Large intestine (tissue), 3 donors: ENCODE results near the gene ARID4A. TPM values are rescaled to one million over a fixed set of nuclear protein-coding genes. Genes with fewer than 3 reads are reported as not detected.
A peak's percentile ranks its signal among the peaks of the same experiment; 100 is the strongest.
"Not testable (repeated sequence)": the region's sequence is repeated elsewhere in the genome, so short reads cannot be mapped to it uniquely, and the experiment has no call there.

ENCODE experiments used
- DNase-seq, 2 donors: peaks; one replicate each; pipeline versions ENCODE4 v3.0.0 to v3.0.0-alpha.2; 2013
- H3K27ac ChIP-seq: one replicate; pipeline ENCODE4 v1.5.1; 2013; ENCODE audit warnings: low read length
- H3K27me3 ChIP-seq: 2 replicates; pipeline ENCODE4 v1.6.1; 2013; ENCODE audit warnings: low read length; ENCODE audit not compliant: control insufficient read depth, insufficient read depth
- H3K36me3 ChIP-seq: 2 replicates; pipeline ENCODE4 v1.6.1; 2013; ENCODE audit warnings: low read length; ENCODE audit not compliant: control insufficient read depth, insufficient read depth
- H3K4me1 ChIP-seq: one replicate; pipeline ENCODE4 v1.6.1; 2013; ENCODE audit warnings: low read length; ENCODE audit not compliant: control insufficient read depth, insufficient read depth
- H3K4me3 ChIP-seq: one replicate; pipeline ENCODE4 v1.5.1; 2013; ENCODE audit warnings: low read length
- H3K9me3 ChIP-seq: one replicate; pipeline ENCODE4 v1.6.1; 2013; ENCODE audit warnings: mild to moderate bottlenecking, low read depth, low read length, moderate library complexity; ENCODE audit not compliant: control insufficient read depth
- WGBS: methylation state at CpG from one replicate; pipeline ENCODE4 v1.1.5; 2013; ENCODE audit warnings: low lambda C conversion rate; ENCODE audit not compliant: insufficient coverage; 5-methylcytosine and 5-hydroxymethylcytosine counted together
- polyA plus RNA-seq: library from polyadenylated mRNA; unstranded; fragments of 120-200 nt; gene quantifications from one replicate; pipeline ENCODE4 v1.2.1, GENCODE V29; 2013

Gene ARID4A
- polyA plus RNA-seq, 1 donor = 19.4 TPM

- not testable (repeated sequence) for H3K4me1 ChIP-seq, H3K27ac ChIP-seq, H3K9me3 ChIP-seq, H3K27me3 ChIP-seq, H3K4me3 ChIP-seq, DNase-seq
- H3K36me3 ChIP-seq = peaks cover 60% of the 10 kb centered on the region
- no CpG with 5 or more reads among the region's 1 CpG for WGBS
Measured at GRCh38 chr14:58362272-58362671, 63.9 kb downstream of the ARID4A start.

DNA sequence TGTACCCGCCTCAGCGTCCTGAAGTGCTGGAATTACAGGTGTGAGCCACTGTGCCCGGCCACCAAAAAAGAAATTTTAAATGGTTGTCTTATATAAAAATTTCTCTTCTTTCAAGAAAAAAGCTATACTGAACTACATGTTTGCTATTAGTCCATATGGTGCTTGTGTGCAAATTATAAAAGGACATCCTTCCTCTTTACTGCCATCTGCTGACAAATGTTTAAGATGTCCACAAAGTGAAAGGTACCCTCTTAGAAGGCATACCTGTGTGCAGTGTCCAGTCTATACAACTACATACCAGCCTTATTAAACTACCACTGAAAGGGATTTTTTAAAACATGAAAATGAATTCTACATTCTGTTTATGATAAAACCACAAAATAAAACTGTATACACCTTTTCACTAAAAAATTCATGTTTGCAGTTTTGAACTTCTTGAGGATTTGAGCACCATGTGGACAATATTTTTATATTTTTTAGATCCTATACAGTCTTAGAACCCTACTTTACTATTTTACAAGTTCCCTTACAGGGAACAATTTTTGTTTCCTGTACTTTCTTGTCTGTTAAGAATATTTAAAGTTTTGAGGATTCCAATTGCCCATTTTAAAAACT is 64.5 kb downstream of the ARID4A start:
- peak; percentile 10 to 14 for DNase-seq
- H3K4me1 ChIP-seq = no peaks in the 10 kb centered on the region
- H3K27me3 ChIP-seq = no peaks in the 10 kb centered on the region
- WGBS = 93% methylated on average over 3 of the region's 3 CpGs
- no peaks in the 10 kb centered on the region for H3K9me3 ChIP-seq
- no peak overlapping the region for H3K4me3 ChIP-seq
- H3K36me3 ChIP-seq = peaks cover 64% of the 10 kb centered on the region
- H3K27ac ChIP-seq = no peak overlapping the region

DNA sequence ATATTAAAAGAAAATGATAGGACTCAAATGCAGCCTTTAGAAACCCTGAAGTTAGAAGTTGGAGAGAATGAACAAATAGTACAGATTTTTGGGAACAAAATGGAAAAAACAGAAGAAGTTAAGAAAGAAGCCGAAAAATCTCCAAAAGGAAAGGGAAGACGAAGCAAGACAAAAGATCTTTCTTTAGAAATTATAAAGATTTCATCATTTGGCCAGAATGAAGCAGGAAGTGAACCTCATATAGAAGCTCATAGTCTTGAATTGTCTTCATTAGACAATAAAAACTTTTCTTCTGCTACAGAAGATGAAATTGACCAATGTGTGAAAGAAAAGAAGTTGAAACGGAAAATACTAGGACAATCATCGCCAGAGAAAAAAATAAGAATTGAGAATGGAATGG is 66.0 kb downstream of the ARID4A start:
- DNase-seq = no peak
- Histone ChIP-seq H3K9me3 (no peaks in the 10 kb centered on the region), H3K27ac (no peak overlapping the region), H3K27me3 (no peaks in the 10 kb centered on the region), H3K4me1 (no peaks in the 10 kb centered on the region), H3K36me3 (peaks cover 63% of the 10 kb centered on the region), H3K4me3 (no peak overlapping the region)
- 98% methylated on average over 4 of the region's 4 CpGs for WGBS

GRCh38 chr14:58367296-58367695 is 68.9 kb downstream of the ARID4A start:
- H3K27ac ChIP-seq = no peak overlapping the region
- no peak for DNase-seq
- H3K27me3 ChIP-seq = no peaks in the 10 kb centered on the region
- 80% methylated on average over 2 of the region's 3 CpGs for WGBS
- no peaks in the 10 kb centered on the region for H3K9me3 ChIP-seq
- H3K36me3 ChIP-seq = peaks cover 65% of the 10 kb centered on the region
- H3K4me3 ChIP-seq = no peak overlapping the region
- no peaks in the 10 kb centered on the region for H3K4me1 ChIP-seq

DNA sequence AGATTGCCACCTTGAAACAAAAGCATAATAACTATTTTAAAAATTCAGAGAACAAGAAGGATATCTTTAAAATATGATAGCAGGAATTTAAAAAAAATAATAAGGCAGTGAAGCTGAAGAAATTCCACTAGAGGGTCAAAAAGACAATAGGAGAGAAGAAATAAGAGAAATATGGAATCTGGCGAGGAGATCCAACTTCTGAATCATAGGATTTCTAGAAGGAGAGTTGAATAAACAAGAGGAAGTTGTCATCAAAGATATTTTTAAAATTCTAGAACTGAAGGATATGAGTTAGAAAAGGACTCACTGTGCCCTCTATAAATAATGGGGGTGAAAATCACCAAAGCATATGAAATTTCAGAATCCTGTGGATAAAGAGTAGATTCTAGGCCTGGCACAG is 70.6 kb downstream of the ARID4A start:
- Histone ChIP-seq H3K27ac (no peak overlapping the region), H3K27me3 (no peaks in the 10 kb centered on the region), H3K4me3 (no peak overlapping the region), H3K36me3 (peaks cover 59% of the 10 kb centered on the region), H3K4me1 (no peaks in the 10 kb centered on the region), H3K9me3 (no peaks in the 10 kb centered on the region)
- no CpG with 5 or more reads among the region's 1 CpG for WGBS
- no peak for DNase-seq

GRCh38 chr14:58376791-58377190 is 78.4 kb downstream of the ARID4A start:
- DNase-seq = no peak
- H3K4me3 ChIP-seq = no peak overlapping the region
- H3K36me3 ChIP-seq = peaks cover 24% of the 10 kb centered on the region
- H3K9me3 ChIP-seq = peaks cover 4% of the 10 kb centered on the region
- H3K4me1 ChIP-seq = no peaks in the 10 kb centered on the region
- H3K27ac ChIP-seq = no peak overlapping the region
- H3K27me3 ChIP-seq = no peaks in the 10 kb centered on the region

- H3K36me3 ChIP-seq = no peaks in the 10 kb centered on the region
- peaks cover 2% of the 10 kb centered on the region for H3K4me1 ChIP-seq
- WGBS = no CpG with 5 or more reads among the region's 2 CpGs
- H3K9me3 ChIP-seq = peaks cover 2% of the 10 kb centered on the region
- no peak overlapping the region for H3K27ac ChIP-seq
- H3K27me3 ChIP-seq = no peaks in the 10 kb centered on the region
- no peak overlapping the region for H3K4me3 ChIP-seq
- no peak for DNase-seq
Measured at GRCh38 chr14:58390830-58391229, 92.5 kb downstream of the ARID4A start.

DNA sequence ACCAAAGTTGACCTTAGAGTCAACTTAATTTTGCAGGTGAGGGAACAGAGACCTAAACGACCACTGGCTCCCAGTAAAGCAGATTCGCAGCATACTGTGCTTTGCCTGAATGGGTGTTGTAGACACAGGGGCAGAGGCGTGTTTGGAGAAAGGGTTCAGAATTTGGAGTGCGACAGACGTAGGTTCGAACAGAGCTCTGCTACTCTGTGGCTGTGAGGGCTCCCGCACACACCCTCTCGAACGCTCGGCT is 97.1 kb downstream of the ARID4A start:
- no peak for DNase-seq
- H3K27ac ChIP-seq = peak overlapping the region; percentile 41
- H3K9me3 ChIP-seq = no peaks in the 10 kb centered on the region
- no CpG with 5 or more reads among the region's 10 CpGs for WGBS
- no peaks in the 10 kb centered on the region for H3K36me3 ChIP-seq
- no peaks in the 10 kb centered on the region for H3K27me3 ChIP-seq
- H3K4me1 ChIP-seq = peaks cover 2% of the 10 kb centered on the region
- H3K4me3 ChIP-seq = peak overlapping the region; percentile 32

- Histone ChIP-seq H3K27me3 (no peaks in the 10 kb centered on the region), H3K4me1 (peaks cover 2% of the 10 kb centered on the region)
Measured at GRCh38 chr14:58395812-58396788, 97.7 kb downstream of the ARID4A start, which contains the start of gene TOMM20L. Gene TOMM20L (plus strand): TSS chr14:58395930. CDS start chr14:58395958, 28 bp downstream.

GRCh38 chr14:58397156-58397555 is 98.8 kb downstream of the ARID4A start:
- H3K36me3 ChIP-seq = no peaks in the 10 kb centered on the region
- H3K27me3 ChIP-seq = no peaks in the 10 kb centered on the region
- no peak for DNase-seq
- WGBS = 100% methylated on average over 5 of the region's 6 CpGs
- no peak overlapping the region for H3K4me3 ChIP-seq
- no peak overlapping the region for H3K27ac ChIP-seq
- no peaks in the 10 kb centered on the region for H3K9me3 ChIP-seq
- peaks cover 2% of the 10 kb centered on the region for H3K4me1 ChIP-seq

More at GRCh38 chr14:58395812-58396788, 97.7 kb downstream of the ARID4A start, which contains the start of gene TOMM20L:
- H3K9me3 ChIP-seq = no peaks in the 10 kb centered on the region
- no peaks in the 10 kb centered on the region for H3K36me3 ChIP-seq
- peak within 1 kb of the TSS; percentile 37 for H3K4me3 ChIP-seq
- WGBS = 100% methylated on average over 1 of the region's 86 CpGs
- DNase-seq = peak; percentile 74 to 86
- H3K27ac ChIP-seq = peak within 1 kb of the TSS; percentile 74
